K562 (cell line): ENCODE results near the gene OSBPL1A. TPM values are rescaled to one million over a fixed set of nuclear protein-coding genes. Genes with fewer than 3 reads are reported as not detected.

Experiments used
- ATAC-seq: fragments of 200-7000 bp; cut with Tn5 transposase; 3 replicates; pipeline ENCODE4 v1.9.1; 2020; ENCODE audit warnings: moderate library complexity
- BruUV-seq: library from RNA; stranded (reverse); fragments of 400-500 nt; replicated peaks from 2 replicates; lab custom pipeline; 2021; lab: Mats Ljungman, UMichigan
- CTCF ChIA-PET: fragments of 300-600 bp; formaldehyde crosslinking; extraction: SDS; loops from one replicate; lab custom pipeline; 2021; ENCODE audit warnings: low intra/inter-chr PET ratio; lab: Yijun Ruan, JAX
- POLR2A ChIA-PET: fragments of 300-600, 350-650 bp; sonication (Branson Sonifier 250); formaldehyde crosslinking; extraction: SDS; loops from one replicate; lab custom pipeline; 2021; ENCODE audit warnings: antibody characterized with exemption, inconsistent platforms; lab: Yijun Ruan, JAX
- DNase-seq, 4 experiments: peaks; one replicate each; pipeline versions ENCODE4 v3.0.0 to v3.0.0-alpha.2; 2011 to 2018; ENCODE audit warnings: low spot score in 3 of 4, mixed read lengths in 3 of 4; ENCODE audit errors: extremely low read depth in 1 of 4
- FAIRE-seq: peaks from 2 replicates; lab custom pipeline; 2011; peaks lifted over from hg19 to GRCh38; lab: Jason Lieb, UNC
- H2AFZ ChIP-seq: 2 replicates; pipeline ENCODE4 v1.6.0; 2011; ENCODE audit warnings: low read depth, low read length, control low read depth, inconsistent platforms
- H3K27ac ChIP-seq: fragments of 200-600 bp; 3 replicates; pipeline ENCODE4 v1.8.0; 2011; ENCODE audit warnings: low read depth, mild to moderate bottlenecking, control low read depth, inconsistent platforms, low read length, moderate library complexity, mixed read lengths; ENCODE audit errors: extremely low read depth
- H3K27me3 ChIP-seq, 2 experiments: fragments of 300-600 bp in 1 of 2; 2 replicates in 1 of 2; 3 replicates in 1 of 2; pipeline versions ENCODE4 v1.6.0 to v1.8.0; 2011; ENCODE audit warnings: inconsistent platforms in 2 of 2, low read length in 2 of 2, mild to moderate bottlenecking in 1 of 2, mixed read lengths in 1 of 2, moderate library complexity in 1 of 2; ENCODE audit not compliant: control insufficient read depth in 2 of 2, insufficient read depth in 2 of 2
- H3K36me3 ChIP-seq: fragments of 300-600 bp; 3 replicates; pipeline ENCODE4 v1.8.0; 2011; ENCODE audit warnings: mild to moderate bottlenecking, low read length, inconsistent platforms; ENCODE audit not compliant: control insufficient read depth, insufficient read depth
- H3K4me1 ChIP-seq, 2 experiments: fragments of 200-600 bp in 1 of 2; replicated peaks in 1 of 2; 2 replicates in 1 of 2; 3 replicates in 1 of 2; pipeline versions ENCODE4 v1.5.1 to v1.8.0; 2011; ENCODE audit warnings: inconsistent platforms in 2 of 2, low read length in 2 of 2, mild to moderate bottlenecking in 1 of 2, mixed read lengths in 1 of 2, moderate library complexity in 1 of 2; ENCODE audit not compliant: control insufficient read depth in 2 of 2, insufficient read depth in 2 of 2
- H3K4me2 ChIP-seq: 2 replicates; pipeline ENCODE4 v1.6.1; 2011; ENCODE audit warnings: low read length, control low read depth, inconsistent platforms, mixed read lengths; ENCODE audit not compliant: insufficient read depth
- H3K4me3 ChIP-seq: fragments of 200-600 bp; sonication (generic), shearing (Covaris generic); 2 replicates; pipeline ENCODE4 v1.5.1; 2016; ENCODE audit warnings: control low read depth, inconsistent platforms
- H3K79me2 ChIP-seq: fragments of 200-600 bp; 3 replicates; pipeline ENCODE4 v1.8.0; 2011; ENCODE audit warnings: low read length, inconsistent platforms; ENCODE audit not compliant: control insufficient read depth, insufficient read depth
- H3K9ac ChIP-seq, 2 experiments: 2 replicates each; pipeline versions ENCODE4 v1.6.0 to v1.6.1; 2011; ENCODE audit warnings: low read depth in 2 of 2, low read length in 2 of 2, control low read depth in 1 of 2, inconsistent platforms in 1 of 2, mild to moderate bottlenecking in 1 of 2, mixed read lengths in 1 of 2; ENCODE audit not compliant: insufficient read depth in 1 of 2
- H3K9me1 ChIP-seq: one replicate; pipeline ENCODE4 v1.6.0; 2011; ENCODE audit warnings: inconsistent platforms, mild to moderate bottlenecking, low read length, moderate library complexity; ENCODE audit not compliant: control insufficient read depth, insufficient read depth
- H3K9me3 ChIP-seq: replicated peaks from 2 replicates; pipeline ENCODE4 v1.5.1; 2011; ENCODE audit warnings: low read depth, low read length, inconsistent platforms; ENCODE audit not compliant: control insufficient read depth, insufficient read depth
- H4K20me1 ChIP-seq: replicated peaks from 2 replicates; pipeline ENCODE4 v1.6.1; 2011; ENCODE audit warnings: low read length, inconsistent platforms, mixed read lengths; ENCODE audit not compliant: control insufficient read depth, insufficient read depth
- ARHGAP35 ChIP-seq: fragments of 450-650 bp; IDR thresholded peaks from 2 replicates; pipeline ENCODE4 v1.6.1; 2018; ENCODE audit not compliant: partially characterized antibody
- FOXA1 ChIP-seq: fragments of 450-650 bp; IDR thresholded peaks from 2 replicates; pipeline ENCODE4 v1.6.1; 2016; ENCODE audit warnings: mild to moderate bottlenecking, borderline replicate concordance
- FOXA3 ChIP-seq, 2 experiments: fragments of 450-650 bp in 1 of 2; sonication (generic) in 1 of 2; formaldehyde crosslinking; IDR thresholded peaks in 1 of 2; conservative IDR thresholded peaks in 1 of 2; 2 replicates each; pipeline versions ENCODE4 v1.4.0 to v1.8.0; 2020 to 2022; ENCODE audit warnings: mild to moderate bottlenecking in 2 of 2, missing genetic modification reagents in 1 of 2
- GTF2F1 ChIP-seq: IDR thresholded peaks from 2 replicates; pipeline ENCODE4 v1.6.1; 2011; ENCODE audit warnings: low read depth, low read length, improper control_type of control experiment
- KDM5B ChIP-seq: fragments of 200-600 bp; sonication (generic); IDR thresholded peaks from 2 replicates; pipeline ENCODE4 v1.6.1; 2012; ENCODE audit warnings: low read depth, mild to moderate bottlenecking, moderate library complexity, low read length, control low read depth, inconsistent platforms; ENCODE audit not compliant: insufficient replicate concordance
- KLF10 ChIP-seq: fragments of 250-450 bp; sonication (Bioruptor Pico); IDR thresholded peaks from 2 replicates; pipeline ENCODE4 v1.6.1; 2021; ENCODE audit warnings: matching md5 sums
- RBM39 ChIP-seq: fragments of 200-400 bp; formaldehyde crosslinking; optimal IDR thresholded peaks from 2 replicates; pipeline ENCODE3; 2018; ENCODE audit warnings: low read depth, low read length
- TOE1 ChIP-seq, 2 experiments: fragments of 450-650 bp in 1 of 2; sonication (generic) in 1 of 2; formaldehyde crosslinking in 1 of 2; IDR thresholded peaks; 2 replicates each; pipeline versions ENCODE4 v1.7.1 to v1.8.0; 2016 to 2022; ENCODE audit warnings: borderline replicate concordance in 2 of 2, mild to moderate bottlenecking in 2 of 2, antibody characterized with exemption in 1 of 2, inconsistent platforms in 1 of 2, low read depth in 1 of 2, missing genetic modification reagents in 1 of 2, moderate library complexity in 1 of 2
- ZFP30 ChIP-seq: fragments of 250-450 bp; sonication (Bioruptor Pico); IDR thresholded peaks from 2 replicates; pipeline ENCODE4 v1.8.0; 2022; ENCODE audit warnings: moderate library complexity, mild to moderate bottlenecking, inconsistent platforms, borderline replicate concordance
- ZKSCAN8 ChIP-seq: fragments of 200-800 bp; sonication (Bioruptor generic); IDR thresholded peaks from 2 replicates; pipeline ENCODE4 v1.6.1; 2016; ENCODE audit warnings: missing genetic modification characterization, missing compliant biosample characterization
- ZNF780A ChIP-seq: fragments of 250-450 bp; sonication (Bioruptor Pico); IDR thresholded peaks from 2 replicates; pipeline ENCODE4 v1.5.0; 2021; ENCODE audit warnings: mild to moderate bottlenecking
- WGBS: fragments of 100-300 bp; shearing (Covaris generic); methylation state at CpG from one replicate; pipeline ENCODE4 v1.1.6; 2016; ENCODE audit warnings: low coverage, mixed read lengths; ENCODE audit not compliant: insufficient coverage; ENCODE audit errors: missing lambda C conversion rate; 5-methylcytosine and 5-hydroxymethylcytosine counted together
- in situ Hi-C: fragments of 300-500 bp; cut with MboI; formaldehyde crosslinking; loops from 4 replicates; pipeline ENCODE4 v1.15.0; 2018; ENCODE audit warnings: inconsistent platforms, mixed read lengths
- intact Hi-C: fragments of 100-400 bp; cut with micrococcal nuclease; formaldehyde crosslinking; loops from 2 replicates; pipeline ENCODE4 v1.14.2; 2022
- polyA plus RNA-seq, 8 experiments: library from polyadenylated mRNA; depleted of rRNA in 4 of 8; stranded (reverse) in 5 of 8; unstranded in 3 of 8; fragments of >200 nt; fragmentation: Nextera tagmentation in 2 of 8; fragmentation: Illumina TruSeq in 1 of 8; extraction: Ambion mirVana in 2 of 8; extraction: Trizol in 1 of 8; gene quantifications; 2 replicates each; pipeline versions ENCODE4 v1.2.1 to v1.2.3, GENCODE V29; 2011 to 2014; ENCODE audit warnings: inconsistent platforms in 1 of 8, missing spikeins in 1 of 8
- total RNA-seq, 7 experiments: library from RNA; depleted of rRNA in 6 of 7; stranded (reverse); fragments of >200 nt in 6 of 7; fragmentation: Illumina TruSeq in 2 of 7; extraction: Trizol in 2 of 7; gene quantifications; 2 replicates each; pipeline versions ENCODE4 v1.2.1 to v1.2.3, GENCODE V29; 2011 to 2021; ENCODE audit warnings: low replicate concordance in 1 of 7
- TF ChIP-seq, protein P1 (sequence below): fragments of 250-450 bp; sonication (Bioruptor Pico); IDR thresholded peaks from 2 replicates; pipeline ENCODE4 v1.5.0; 2022; ENCODE audit warnings: mild to moderate bottlenecking

Gene OSBPL1A
- total and polyA plus RNA-seq, 9 of the 15 experiments (the other 6 are each of a cell fraction or from before 2014, with no cell fraction given), result 0.40 to 0.49 TPM; not detected in 7

GRCh38 chr18:24246143-24246542, 151.5 kb downstream of the OSBPL1A start:
- no TSS peak for BruUV-seq
- Histone ChIP-seq H3K27ac (no peak overlapping the region), H3K9ac (no peak overlapping the region), H3K9me1 (no peaks in the 10 kb centered on the region), H3K4me2 (no peak overlapping the region), H3K27me3 (peaks cover 0 to 5% of the 10 kb centered on the region in 2 experiments; a peak in 1 of 5 replicates), H3K79me2 (no peaks in the 10 kb centered on the region), H3K4me1 (no peaks in the 10 kb centered on the region), H4K20me1 (no peaks in the 10 kb centered on the region), H3K36me3 (no peaks in the 10 kb centered on the region), H3K4me3 (no peak overlapping the region), H3K9me3 (no peaks in the 10 kb centered on the region), H2AFZ (no peak overlapping the region)
- no peak for TF ChIP-seq FOXA1
- TF ChIP-seq, protein P1, sequence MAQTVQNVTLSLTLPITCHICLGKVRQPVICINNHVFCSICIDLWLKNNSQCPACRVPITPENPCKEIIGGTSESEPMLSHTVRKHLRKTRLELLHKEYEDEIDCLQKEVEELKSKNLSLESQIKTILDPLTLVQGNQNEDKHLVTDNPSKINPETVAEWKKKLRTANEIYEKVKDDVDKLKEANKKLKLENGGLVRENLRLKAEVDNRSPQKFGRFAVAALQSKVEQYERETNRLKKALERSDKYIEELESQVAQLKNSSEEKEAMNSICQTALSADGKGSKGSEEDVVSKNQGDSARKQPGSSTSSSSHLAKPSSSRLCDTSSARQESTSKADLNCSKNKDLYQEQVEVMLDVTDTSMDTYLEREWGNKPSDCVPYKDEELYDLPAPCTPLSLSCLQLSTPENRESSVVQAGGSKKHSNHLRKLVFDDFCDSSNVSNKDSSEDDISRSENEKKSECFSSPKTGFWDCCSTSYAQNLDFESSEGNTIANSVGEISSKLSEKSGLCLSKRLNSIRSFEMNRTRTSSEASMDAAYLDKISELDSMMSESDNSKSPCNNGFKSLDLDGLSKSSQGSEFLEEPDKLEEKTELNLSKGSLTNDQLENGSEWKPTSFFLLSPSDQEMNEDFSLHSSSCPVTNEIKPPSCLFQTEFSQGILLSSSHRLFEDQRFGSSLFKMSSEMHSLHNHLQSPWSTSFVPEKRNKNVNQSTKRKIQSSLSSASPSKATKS (CRISPR knock-in tag), result no peak
- TF ChIP-seq RBM39, result no peak
- no peak for TF ChIP-seq ZNF780A
- no peak for TF ChIP-seq GTF2F1
- TF ChIP-seq KDM5B, result no peak
- TF ChIP-seq ZKSCAN8 (CRISPR knock-in tag), result no peak
- TF ChIP-seq ZFP30, result no peak
- no peak for TF ChIP-seq TOE1 (IDR thresholded peaks at IDR 0.05; ENCODE audit: borderline replicate concordance)
- TF ChIP-seq TOE1 (CRISPR knock-in tag; IDR thresholded peaks at IDR 0.05; ENCODE audit: borderline replicate concordance, low read depth), result no peak
- no peak for TF ChIP-seq FOXA3 (CRISPR knock-in tag; conservative IDR thresholded peaks at IDR 0.05 in 1 of 2, IDR thresholded peaks at IDR 0.05 in 1 of 2)
- no peak for TF ChIP-seq ARHGAP35
- no peak for TF ChIP-seq KLF10 (CRISPR knock-in tag)
- in situ Hi-C loops, result no loop called here
- no peak for ATAC-seq
- no peak for FAIRE-seq
- intact Hi-C loops, result no loop called here
- no peak for DNase-seq
- WGBS, result 0% methylated on average over 3 of the region's 3 CpGs
- ChIA-PET POLR2A (no interaction called here), CTCF (no interaction called here)
